ENCODE measurements around the gene ECEL1. TPM values are rescaled to one million over a fixed set of nuclear protein-coding genes. Genes with fewer than 3 reads are reported as not detected.

ECEL1 gene
- total RNA-seq, 1 donor from 2014 or later = not detected

- ATAC-seq = no peak
Measured at GRCh38 chr2:232497348-232497747, 9.7 kb upstream of the ECEL1 start.

GRCh38 chr2:232496501-232497270 is 9.1 kb upstream of the ECEL1 start:
- no peak for ATAC-seq

GRCh38 chr2:232495292-232495691 is 7.7 kb upstream of the ECEL1 start:
- no peak for ATAC-seq

GRCh38 chr2:232494542-232494941 is 6.9 kb upstream of the ECEL1 start:
- ATAC-seq = no peak

GRCh38 chr2:232493701-232494474 is 6.3 kb upstream of the ECEL1 start:
- no peak for ATAC-seq

GRCh38 chr2:232492963-232493700 is 5.5 kb upstream of the ECEL1 start:
- ATAC-seq = no peak

- no peak for ATAC-seq
Measured at GRCh38 chr2:232492236-232492848, 4.7 kb upstream of the ECEL1 start.

- no peak for ATAC-seq
Measured at GRCh38 chr2:232491139-232491780, 3.6 kb upstream of the ECEL1 start.

- ATAC-seq = no peak
Measured at GRCh38 chr2:232490221-232491138, 2.8 kb upstream of the ECEL1 start.

GRCh38 chr2:232489516-232490220 is 2.0 kb upstream of the ECEL1 start:
- ATAC-seq = no peak

- ATAC-seq = no peak
Measured at GRCh38 chr2:232488721-232489300, 1.2 kb upstream of the ECEL1 start.

- ATAC-seq = no peak
Measured at GRCh38 chr2:232488097-232488711, 570 bp upstream of the ECEL1 start.

- ATAC-seq = no peak
Measured at GRCh38 chr2:232486558-232487384, 863 bp downstream of the ECEL1 start.

GRCh38 chr2:232485757-232486557 is 1.7 kb downstream of the ECEL1 start:
- no peak for ATAC-seq

- ATAC-seq = no peak
Measured at GRCh38 chr2:232485348-232485756, 2.3 kb downstream of the ECEL1 start.

GRCh38 chr2:232484628-232485347 is 2.8 kb downstream of the ECEL1 start:
- ATAC-seq = no peak
